Aorta (tissue), 5 donors: ENCODE data around the gene DIO3. TPM values are rescaled to one million over a fixed set of nuclear protein-coding genes. Genes with fewer than 3 reads are reported as not detected.
"Not testable (repeated sequence)": the region's sequence is repeated elsewhere in the genome, so short reads cannot be mapped to it uniquely, and the experiment has no call there.

Source experiments
- ATAC-seq: fragments of 200-7000 bp; cut with Tn5 transposase; one replicate; pipeline ENCODE4 v1.9.1; 2022; ENCODE audit warnings: moderate library complexity; ENCODE audit not compliant: low FRiP score
- DNase-seq, 2 donors: peaks; one replicate each; pipeline ENCODE4 v3.0.0-alpha.2; 2020
- H3K27ac ChIP-seq, 2 donors: one replicate each; pipeline ENCODE4 v1.5.1; 2013; ENCODE audit warnings: low read length in 2 of 2, mild to moderate bottlenecking in 2 of 2, moderate library complexity in 2 of 2, control low read depth in 1 of 2, inconsistent platforms in 1 of 2, low read depth in 1 of 2
- H3K27me3 ChIP-seq, 2 donors: one replicate each; pipeline ENCODE4 v1.6.1; 2013; ENCODE audit warnings: control low read depth in 1 of 2, low read length in 1 of 2, mild to moderate bottlenecking in 1 of 2, moderate library complexity in 1 of 2; ENCODE audit not compliant: insufficient read depth in 2 of 2, control insufficient read depth in 1 of 2
- H3K36me3 ChIP-seq, 2 donors: one replicate each; pipeline ENCODE4 v1.6.1; 2013; ENCODE audit warnings: control low read depth in 1 of 2, low read length in 1 of 2, mild to moderate bottlenecking in 1 of 2; ENCODE audit not compliant: insufficient read depth in 2 of 2, control insufficient read depth in 1 of 2
- H3K4me1 ChIP-seq, 2 donors: one replicate each; pipeline ENCODE4 v1.6.1; 2013; ENCODE audit warnings: low read length in 2 of 2, control low read depth in 1 of 2, mild to moderate bottlenecking in 1 of 2, moderate library complexity in 1 of 2; ENCODE audit not compliant: insufficient read depth in 2 of 2, control insufficient read depth in 1 of 2
- H3K4me3 ChIP-seq, 2 donors: one replicate each; pipeline ENCODE4 v1.5.1; 2013; ENCODE audit warnings: low read length in 2 of 2, control low read depth in 1 of 2, mild to moderate bottlenecking in 1 of 2
- H3K9me3 ChIP-seq: one replicate; pipeline ENCODE4 v1.6.1; 2013; ENCODE audit warnings: mild to moderate bottlenecking, low read length; ENCODE audit not compliant: control insufficient read depth
- WGBS, 2 donors: extraction: QIAGEN DNeasy Blood & Tissue Kit; methylation state at CpG; one replicate each; pipeline ENCODE4 v1.1.7; 2013; 5-methylcytosine and 5-hydroxymethylcytosine counted together
- intact Hi-C, 2 donors: fragments of 100-400 bp; cut with DNase I; formaldehyde crosslinking; loops; one replicate each; pipeline versions ENCODE4 v1.14.2 to v1.15.0; 2022
- polyA plus RNA-seq, 2 donors: library from polyadenylated mRNA; stranded (reverse); fragments of 200-250 nt; gene quantifications; one replicate each; pipeline ENCODE4 v1.2.3, GENCODE V29; 2013
- total RNA-seq, 2 donors: library from RNA; stranded (reverse); fragmentation: NEBNext Ultra II Directional; extraction: Animal tissue kit (Norgen Biotek cat#: 25700); gene quantifications; one replicate each; pipeline ENCODE4 v1.2.1, GENCODE V29; 2021
- donor health status: healthy with polysubstance abuse.
- donor health status: Bipolar disorder and iron deficiency.
- donor health status: DM: no; HTN: no; CAD: no.
- donor health status: DM: no; HTN: no; CAD: no.
- donor health status: DM: yes; HTN: yes; CAD: no.

DIO3 gene
- total and polyA plus RNA-seq, 4 donors = 0.05 to 5.8 (median 2.0) TPM

DNA sequence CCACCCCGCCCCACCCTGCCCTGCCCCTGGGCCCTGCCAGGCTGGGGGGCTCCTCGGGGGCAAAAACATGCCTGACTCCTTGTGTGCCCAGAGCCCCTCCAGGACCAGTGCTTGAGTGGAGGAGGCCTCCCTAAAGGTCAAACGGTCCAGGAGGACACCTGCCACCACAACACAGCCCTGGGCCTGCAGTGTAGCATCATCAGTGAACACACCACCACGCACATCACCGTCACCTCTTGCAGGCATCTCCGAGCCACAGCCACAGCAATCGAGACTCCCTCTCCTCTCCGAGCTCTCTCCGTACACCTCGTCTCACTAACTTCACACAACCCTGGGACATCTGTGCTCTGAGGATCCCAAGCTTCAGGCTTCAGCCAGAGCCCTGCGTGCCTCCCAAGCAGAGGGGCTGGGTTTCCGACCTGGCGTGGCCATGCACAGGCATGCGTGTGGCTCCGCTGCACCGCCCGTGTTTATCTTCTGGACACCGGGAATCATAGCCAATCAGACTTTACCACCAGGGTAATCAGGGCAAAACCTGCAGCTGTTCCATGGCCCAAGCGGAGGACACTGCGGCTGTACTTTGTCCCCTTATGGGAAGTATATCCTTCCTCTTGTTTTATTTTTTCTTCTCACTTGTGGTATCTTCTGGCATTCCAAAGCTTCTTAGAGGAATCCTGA, 6.2 kb upstream of the DIO3 start:
- ATAC-seq (no peak), DNase-seq (peak in 1 of 2 donors; percentile 28)
- Histone ChIP-seq H3K27ac (no peak overlapping the region), H3K27me3 (no peaks in the 10 kb centered on the region), H3K9me3 (no peaks in the 10 kb centered on the region), H3K4me1 (no peaks in the 10 kb centered on the region), H3K36me3 (no peaks in the 10 kb centered on the region), H3K4me3 (no peak overlapping the region)
- intact Hi-C loops = no loop called here
- 64 to 68% methylated on average over 19 to 20 of the region's 20 CpGs for WGBS, 2 donors

DNA sequence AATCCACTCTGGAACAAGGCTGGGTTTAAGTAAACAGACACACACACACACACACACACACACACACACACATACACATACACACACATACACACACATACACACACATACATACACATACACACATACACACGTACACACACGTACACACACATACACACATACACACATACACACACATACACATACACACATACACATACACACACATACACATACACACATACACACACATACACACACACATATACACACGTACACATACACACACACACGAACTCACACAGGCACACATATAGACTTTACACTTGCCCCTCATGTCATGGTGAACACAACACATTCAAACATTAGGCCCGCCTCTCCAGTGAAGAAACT, 5.6 kb upstream of the DIO3 start:
- H3K9me3 ChIP-seq, H3K4me1 ChIP-seq, DNase-seq, H3K4me3 ChIP-seq, H3K27ac ChIP-seq, H3K27me3 ChIP-seq, H3K36me3 ChIP-seq, ATAC-seq, intact Hi-C loops: not testable (repeated sequence)
- WGBS, 2 donors = 83 to 89% methylated on average over 5 of the region's 5 CpGs

DNA sequence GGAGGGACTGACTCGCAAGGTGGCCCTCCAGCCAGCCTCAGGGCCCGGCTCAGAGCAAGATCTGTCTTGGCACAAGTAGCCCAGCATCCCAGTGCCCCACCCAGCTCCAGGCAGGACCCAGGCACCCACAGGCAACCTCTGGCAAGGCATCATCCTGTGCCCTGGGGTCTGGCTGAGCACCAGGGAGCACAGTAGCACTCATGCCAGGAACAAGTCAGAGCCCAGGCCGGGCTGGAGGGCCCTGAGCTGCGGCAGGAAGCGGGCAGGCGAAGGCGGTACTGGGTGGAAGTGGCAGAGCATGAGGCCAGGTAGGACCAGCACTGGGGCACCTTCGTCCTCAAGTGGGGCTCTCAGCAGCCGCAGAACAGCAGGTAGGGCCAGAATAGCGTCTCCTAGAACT, 5.2 kb upstream of the DIO3 start:
- Histone ChIP-seq H3K27me3 (no peaks in the 10 kb centered on the region), H3K9me3 (no peaks in the 10 kb centered on the region), H3K36me3 (no peaks in the 10 kb centered on the region), H3K4me3 (no peak overlapping the region), H3K4me1 (no peaks in the 10 kb centered on the region), H3K27ac (no peak overlapping the region)
- WGBS, 2 donors = 84 to 85% methylated on average over 10 of the region's 10 CpGs
- intact Hi-C loops = no loop called here
- ATAC-seq (no peak), DNase-seq (no peak)

DNA sequence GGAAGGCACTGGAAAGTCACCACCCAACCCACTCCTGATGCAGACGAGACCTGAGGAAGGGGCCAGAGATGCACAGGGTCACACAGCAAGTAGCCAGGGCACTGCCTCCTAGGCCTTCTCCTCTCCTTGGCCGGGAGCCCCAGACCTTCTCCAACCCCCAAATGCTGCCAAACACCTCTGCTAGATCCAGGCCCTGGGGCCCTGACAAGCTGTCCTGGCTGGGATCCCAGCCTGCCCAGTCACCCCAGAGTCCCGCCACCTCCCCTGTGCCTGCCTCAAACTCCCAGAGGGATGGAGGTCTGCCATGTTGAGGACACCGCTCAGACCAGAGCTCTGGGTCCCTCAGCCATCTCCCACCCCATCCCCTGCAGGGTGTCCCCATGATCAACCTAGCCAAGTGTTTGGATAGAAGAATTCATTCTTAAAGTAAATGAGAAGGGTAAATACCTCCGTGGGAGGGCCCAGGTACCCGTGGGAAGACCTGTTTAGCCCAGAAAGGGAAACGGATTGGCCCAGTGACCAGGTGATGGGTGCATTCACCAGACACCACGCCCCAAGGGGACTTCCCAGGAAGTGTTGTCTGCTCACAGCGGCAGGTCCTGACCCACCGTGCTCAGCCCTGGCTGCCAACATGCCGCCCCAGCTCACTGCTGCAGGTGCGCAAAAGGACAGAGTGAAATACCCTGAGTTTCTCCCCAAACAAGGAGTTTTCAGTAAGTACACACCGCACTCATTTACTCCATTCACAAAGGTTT, 4.6 kb upstream of the DIO3 start:
- Histone ChIP-seq H3K36me3 (no peaks in the 10 kb centered on the region), H3K27me3 (no peaks in the 10 kb centered on the region), H3K27ac (no peak overlapping the region), H3K4me1 (no peaks in the 10 kb centered on the region), H3K9me3 (peaks cover 4% of the 10 kb centered on the region), H3K4me3 (no peak overlapping the region)
- WGBS, 2 donors = 70 to 78% methylated on average over 12 to 13 of the region's 13 CpGs
- no peak for ATAC-seq
- intact Hi-C loops = no loop called here
- no peak for DNase-seq

DNA sequence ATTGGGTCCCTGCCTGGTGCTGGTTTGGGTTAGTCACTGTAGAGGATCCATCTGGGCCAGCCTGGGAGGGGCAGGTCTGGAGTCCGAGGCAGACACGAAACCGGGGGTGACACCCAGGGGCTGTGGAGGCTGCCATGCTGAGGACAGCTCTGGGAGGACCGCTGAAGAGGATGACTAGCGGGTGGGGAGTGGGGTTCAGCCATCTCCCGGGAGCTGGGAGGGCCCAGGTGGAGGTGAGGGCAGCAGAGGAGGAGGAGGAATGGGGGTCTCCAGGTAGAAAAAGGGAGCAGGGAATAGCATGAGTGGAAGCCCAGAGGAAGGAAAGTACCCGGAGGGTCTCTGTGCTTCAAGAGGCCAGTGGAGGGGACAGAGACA, 4.0 kb upstream of the DIO3 start:
- H3K4me3 ChIP-seq = no peak overlapping the region
- ATAC-seq (no peak), DNase-seq (no peak)
- H3K9me3 ChIP-seq = peaks cover 9% of the 10 kb centered on the region
- H3K36me3 ChIP-seq = no peaks in the 10 kb centered on the region
- 80 to 88% methylated on average over 7 of the region's 7 CpGs for WGBS, 2 donors
- no peaks in the 10 kb centered on the region for H3K27me3 ChIP-seq
- no peak overlapping the region for H3K27ac ChIP-seq
- H3K4me1 ChIP-seq = no peaks in the 10 kb centered on the region
- intact Hi-C loops = no loop called here

DNA sequence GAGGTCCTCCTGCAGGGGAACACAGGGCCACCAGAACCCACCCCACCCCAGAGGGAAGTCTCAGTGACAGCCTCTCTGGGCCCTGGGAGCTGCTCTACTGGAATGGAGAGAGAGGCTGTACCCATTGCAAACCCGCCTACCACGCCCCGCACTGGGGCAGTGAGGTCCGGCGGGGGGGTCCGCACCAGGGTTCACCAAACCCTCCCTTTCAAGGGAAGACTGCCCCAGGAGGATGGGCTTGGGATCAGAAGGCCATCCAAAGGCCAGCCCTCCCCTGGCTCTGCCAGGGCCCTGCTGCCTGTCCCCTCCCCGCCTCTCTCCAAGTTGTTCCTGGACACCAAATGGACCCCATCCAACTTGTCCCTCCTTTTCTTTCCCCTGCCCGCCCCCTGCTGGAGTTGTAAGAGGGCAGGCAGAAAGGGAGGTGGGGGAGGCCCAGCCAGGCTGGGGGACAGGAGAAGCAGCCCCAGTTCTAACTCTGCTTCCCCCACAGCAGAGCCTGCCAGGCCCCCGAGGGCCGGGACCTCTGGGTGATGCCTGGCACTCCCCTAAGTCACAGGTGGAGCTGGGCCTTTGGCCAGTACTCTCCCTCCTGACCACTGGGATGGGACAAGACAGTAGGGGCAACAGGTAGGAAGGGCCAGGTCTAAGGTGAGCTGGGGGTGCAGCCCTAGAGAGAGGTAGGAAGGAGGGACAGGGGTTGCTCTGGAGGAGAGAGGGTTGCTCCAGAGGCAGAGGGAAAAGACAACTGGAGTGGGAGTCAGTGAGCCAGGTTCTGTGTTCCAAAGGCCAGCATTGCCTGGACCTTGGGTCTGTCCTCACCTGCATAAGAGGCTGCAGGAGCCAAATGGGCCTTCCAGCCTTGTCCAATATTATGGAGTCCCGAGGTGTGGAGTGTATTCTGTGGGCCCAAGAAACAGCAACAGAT, 3.2 kb upstream of the DIO3 start:
- 71% methylated on average over 9 to 11 of the region's 11 CpGs for WGBS, 2 donors
- intact Hi-C loops = no loop called here
- Histone ChIP-seq H3K4me1 (no peaks in the 10 kb centered on the region), H3K9me3 (peaks cover 10% of the 10 kb centered on the region), H3K27ac (no peak overlapping the region), H3K4me3 (no peak overlapping the region), H3K36me3 (no peaks in the 10 kb centered on the region), H3K27me3 (no peaks in the 10 kb centered on the region)
- ATAC-seq (peak; percentile 19), DNase-seq (no peak)

DNA sequence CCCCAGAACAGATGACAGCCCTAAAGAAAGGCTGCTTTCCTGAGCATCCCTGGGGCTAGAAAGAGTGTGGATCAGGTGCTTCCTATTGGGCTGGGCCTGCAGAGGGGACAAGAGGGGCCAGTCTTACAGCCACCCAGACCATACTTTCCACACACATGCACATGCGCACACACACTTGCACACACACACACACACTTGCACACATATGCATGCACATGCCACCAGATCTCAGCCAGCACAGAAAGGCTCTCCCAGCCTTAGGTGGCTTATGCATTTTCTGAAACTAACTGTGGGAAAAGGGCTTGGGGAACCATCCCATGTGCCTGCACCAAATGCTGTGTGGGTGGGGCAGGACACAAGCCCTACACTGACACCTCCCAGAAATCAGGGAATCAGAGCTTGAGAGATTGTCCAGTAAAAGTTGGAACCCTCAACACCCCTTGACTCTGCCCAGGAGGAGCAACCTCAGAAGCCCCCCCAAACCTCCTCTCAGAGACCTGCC, 2.5 kb upstream of the DIO3 start:
- no peak for ATAC-seq

DNA sequence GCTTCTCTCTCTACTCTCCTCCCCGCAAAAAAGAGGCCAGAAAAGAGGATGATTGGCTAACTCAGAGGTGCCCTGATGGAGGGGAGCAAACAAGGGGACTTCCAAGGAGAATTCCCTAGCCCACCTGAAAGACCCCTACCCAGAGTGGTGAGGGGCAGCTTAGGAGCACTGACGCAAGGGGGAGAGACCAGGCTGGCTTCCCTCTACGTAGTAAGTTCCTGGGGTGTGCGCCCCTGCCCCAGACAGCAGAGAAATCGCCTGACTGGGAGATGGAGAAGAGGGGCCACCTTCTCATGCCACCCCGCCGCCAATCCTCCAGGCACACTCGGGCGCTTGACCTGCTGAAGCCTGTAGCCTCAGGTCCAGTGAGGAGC, 2.1 kb upstream of the DIO3 start:
- Histone ChIP-seq H3K27ac (no peak overlapping the region), H3K4me1 (no peaks in the 10 kb centered on the region), H3K36me3 (no peaks in the 10 kb centered on the region), H3K27me3 (no peaks in the 10 kb centered on the region), H3K4me3 (no peak overlapping the region), H3K9me3 (peaks cover 10% of the 10 kb centered on the region)
- no peak for ATAC-seq
- 19 to 21% methylated on average over 8 to 9 of the region's 9 CpGs for WGBS, 2 donors
- DNase-seq = no peak
- intact Hi-C loops = no loop called here

More for the DNA sequence above, 2.5 kb upstream of the DIO3 start:
- H3K27ac ChIP-seq = no peak overlapping the region
- 90 to 98% methylated on average over 1 of the region's 1 CpG for WGBS, 2 donors
- intact Hi-C loops = no loop called here
- H3K36me3 ChIP-seq = no peaks in the 10 kb centered on the region
- no peaks in the 10 kb centered on the region for H3K4me1 ChIP-seq
- no peaks in the 10 kb centered on the region for H3K27me3 ChIP-seq
- H3K4me3 ChIP-seq = no peak overlapping the region
- DNase-seq = no peak
- peaks cover 10% of the 10 kb centered on the region for H3K9me3 ChIP-seq
